GM18870 (cell line): ENCODE data around the gene PIK3C2G.

Experiments
- ATAC-seq: cut with Tn5 transposase; IDR thresholded peaks from one replicate; pipeline ENCODE4 v1.9.1; 2021; ENCODE audit warnings: moderate library complexity; ENCODE audit not compliant: unreplicated experiment

The PIK3C2G gene

GRCh38 chr12:18546399-18546798, 285.1 kb downstream of the PIK3C2G start:
- no peak for ATAC-seq

- no peak for ATAC-seq
These were observed 288.3 kb downstream of the PIK3C2G start for GRCh38 chr12:18549598-18549997.

- ATAC-seq = no peak
These were observed 289.8 kb downstream of the PIK3C2G start for GRCh38 chr12:18551106-18551505.

- ATAC-seq = no peak
These were observed 290.4 kb downstream of the PIK3C2G start for GRCh38 chr12:18551701-18552100.

GRCh38 chr12:18552829-18553228, 291.5 kb downstream of the PIK3C2G start:
- no peak for ATAC-seq

GRCh38 chr12:18556161-18556560, 294.8 kb downstream of the PIK3C2G start:
- no peak for ATAC-seq

- no peak for ATAC-seq
These were observed 297.9 kb downstream of the PIK3C2G start for GRCh38 chr12:18559242-18559641.

GRCh38 chr12:18562531-18562930, 301.2 kb downstream of the PIK3C2G start:
- ATAC-seq = no peak

GRCh38 chr12:18564306-18564705, 303.0 kb downstream of the PIK3C2G start:
- ATAC-seq = no peak

GRCh38 chr12:18567787-18568186, 306.5 kb downstream of the PIK3C2G start:
- no peak for ATAC-seq

GRCh38 chr12:18570543-18570942, 309.2 kb downstream of the PIK3C2G start:
- ATAC-seq = no peak

GRCh38 chr12:18576104-18576626, 314.8 kb downstream of the PIK3C2G start:
- no peak for ATAC-seq

- ATAC-seq = no peak
These were observed 315.3 kb downstream of the PIK3C2G start for GRCh38 chr12:18576648-18577047.

- ATAC-seq = no peak
These were observed 316.9 kb downstream of the PIK3C2G start for GRCh38 chr12:18578191-18578590.

GRCh38 chr12:18580291-18580690, 319.0 kb downstream of the PIK3C2G start:
- ATAC-seq = no peak

GRCh38 chr12:18580706-18581105, 319.4 kb downstream of the PIK3C2G start:
- ATAC-seq = no peak

- ATAC-seq = no peak
These were observed 320.1 kb downstream of the PIK3C2G start for GRCh38 chr12:18581232-18581962.

- no peak for ATAC-seq
These were observed 322.3 kb downstream of the PIK3C2G start for GRCh38 chr12:18583655-18584054.

GRCh38 chr12:18586581-18586980, 325.3 kb downstream of the PIK3C2G start:
- no peak for ATAC-seq

GRCh38 chr12:18589316-18589715, 328.0 kb downstream of the PIK3C2G start:
- no peak for ATAC-seq

GRCh38 chr12:18591473-18591872, 330.2 kb downstream of the PIK3C2G start:
- no peak for ATAC-seq

- no peak for ATAC-seq
These were observed 334.1 kb downstream of the PIK3C2G start for GRCh38 chr12:18595412-18595811.

- ATAC-seq = no peak
These were observed 340.6 kb downstream of the PIK3C2G start for GRCh38 chr12:18601962-18602361.
